ENCODE measurements around the gene MPDZ.

The MPDZ gene

DNA sequence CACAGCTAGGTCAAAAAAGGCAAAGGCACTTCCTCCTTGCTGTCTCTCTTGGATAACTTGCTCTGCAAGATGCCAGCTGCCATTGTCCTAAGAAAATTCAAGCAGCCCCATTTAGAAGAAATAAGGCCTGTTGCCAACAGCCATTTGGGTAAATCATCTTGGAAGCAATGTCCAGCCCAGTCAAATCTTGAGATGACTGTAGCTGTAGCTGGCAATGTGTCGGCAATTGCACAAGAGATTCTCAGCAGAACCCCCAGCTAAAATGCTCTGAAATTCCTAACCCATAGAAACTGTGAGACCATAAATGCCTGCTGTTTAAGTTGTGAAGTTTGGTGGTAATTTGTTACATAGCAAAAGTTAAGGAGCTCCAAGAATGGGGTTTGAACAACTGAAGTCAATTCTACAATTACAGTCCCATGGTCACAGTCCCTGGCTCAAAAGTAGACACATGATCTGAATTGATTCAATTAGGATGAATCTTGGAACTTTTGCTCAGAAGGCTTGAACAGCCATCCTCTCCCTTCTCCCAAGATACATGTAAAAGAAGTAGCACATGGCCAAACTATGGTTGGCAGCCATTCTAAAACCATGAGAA is 151.1 kb downstream of the MPDZ start:
- DNase-seq: no peak

DNA sequence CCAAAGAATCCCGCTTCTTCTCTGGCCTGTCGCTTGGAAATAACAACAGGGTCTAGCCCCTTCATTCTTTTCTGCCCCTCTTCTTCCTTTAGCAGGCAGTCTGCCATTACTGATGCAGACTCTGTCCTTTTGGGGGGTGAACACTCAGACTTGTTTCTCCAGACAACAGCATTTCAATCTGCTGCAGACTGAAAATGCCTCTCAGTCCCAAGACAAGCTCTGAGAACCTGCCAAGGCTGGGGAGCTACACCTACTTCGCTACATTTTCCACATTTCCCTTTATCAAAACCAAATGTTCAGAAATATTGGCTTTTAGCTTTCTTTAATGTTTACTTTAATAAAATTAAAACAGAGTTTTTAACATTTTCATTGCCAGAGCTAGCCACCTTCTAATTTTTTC is 152.4 kb downstream of the MPDZ start:
- no peak for DNase-seq

DNA sequence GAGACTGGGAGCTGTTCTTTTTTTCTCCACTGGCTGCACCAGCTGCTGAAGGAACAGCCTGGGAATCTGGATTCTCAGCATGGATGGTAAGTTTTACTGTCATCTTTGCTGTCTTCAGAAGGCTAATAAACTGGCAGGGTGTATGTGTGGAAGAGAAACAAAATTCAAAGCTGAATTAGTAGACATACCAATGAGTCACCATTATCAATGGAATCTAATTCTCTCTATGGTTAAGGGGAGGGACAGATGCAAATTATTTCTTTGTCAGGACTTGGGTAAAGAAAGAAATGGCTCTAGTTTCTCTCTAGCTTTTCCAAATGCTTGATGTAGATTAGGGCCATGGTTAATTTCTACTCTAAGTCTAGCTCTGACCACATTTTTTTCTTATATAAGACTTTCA is 154.2 kb downstream of the MPDZ start:
- no peak for DNase-seq

DNA sequence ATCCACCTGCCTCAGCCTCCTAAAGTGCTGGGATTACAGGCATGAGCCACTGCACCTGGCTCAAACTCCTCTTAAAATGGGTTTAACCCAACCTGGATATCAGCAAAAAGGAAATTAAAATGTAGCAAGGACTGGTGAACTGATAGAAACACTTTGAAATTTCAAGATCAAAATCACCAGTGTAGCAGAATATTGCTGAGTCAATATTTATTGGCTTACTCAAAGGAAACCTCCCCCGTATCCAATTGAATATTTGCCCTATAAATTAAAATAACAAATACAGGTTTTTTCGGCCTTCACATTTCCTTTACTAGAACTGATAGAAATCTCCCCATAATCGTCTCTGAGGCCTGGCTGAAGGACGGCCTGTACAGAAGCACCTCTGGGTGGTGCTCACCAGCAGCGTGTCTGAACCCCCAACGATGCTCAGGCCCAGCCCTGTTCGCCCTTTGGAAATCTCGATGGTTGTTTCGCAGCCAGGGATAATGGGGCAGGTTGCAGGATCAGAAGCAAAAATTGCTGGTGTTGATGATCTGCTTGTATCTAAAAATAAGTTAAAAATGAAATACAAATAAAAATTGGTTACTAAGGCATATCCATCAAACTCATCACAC is 156.6 kb downstream of the MPDZ start:
- no peak for DNase-seq

DNA sequence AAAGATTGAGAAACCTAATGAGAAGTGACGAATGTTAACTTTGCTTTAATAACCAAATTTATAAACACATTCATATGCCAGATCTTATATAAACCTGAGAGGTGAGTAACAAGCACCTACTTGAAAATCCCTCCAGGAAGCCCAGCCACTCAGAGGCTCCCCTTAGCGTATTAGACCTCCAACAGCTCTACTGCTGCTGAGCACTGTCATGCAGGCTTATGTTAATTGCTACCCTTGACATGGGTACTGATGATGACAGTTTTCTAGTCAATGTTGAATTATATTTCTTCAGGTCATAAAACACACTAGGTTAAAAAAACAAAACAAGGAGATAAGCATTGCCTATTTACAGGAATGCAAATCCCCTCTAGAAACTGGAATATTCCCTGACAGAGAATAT is 161.2 kb downstream of the MPDZ start:
- DNase-seq: no peak

DNA sequence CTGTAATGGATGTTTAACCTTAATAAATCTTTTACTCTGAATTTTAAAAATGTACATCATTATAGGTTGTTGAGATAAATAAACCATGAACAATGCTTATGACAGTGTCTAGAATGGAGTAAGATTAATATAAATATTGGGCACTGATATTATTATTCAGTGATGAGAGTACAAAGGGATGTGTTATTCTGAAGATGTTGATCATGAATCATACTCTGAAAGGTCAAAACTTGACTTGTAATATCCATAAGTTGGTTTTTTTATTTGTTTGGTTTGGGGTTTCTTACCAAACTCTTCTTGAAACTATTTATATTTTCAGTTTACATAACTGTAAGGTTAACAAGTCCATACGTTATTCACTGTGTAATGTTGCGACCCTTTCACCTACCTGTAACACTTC is 163.2 kb downstream of the MPDZ start:
- no peak for DNase-seq

DNA sequence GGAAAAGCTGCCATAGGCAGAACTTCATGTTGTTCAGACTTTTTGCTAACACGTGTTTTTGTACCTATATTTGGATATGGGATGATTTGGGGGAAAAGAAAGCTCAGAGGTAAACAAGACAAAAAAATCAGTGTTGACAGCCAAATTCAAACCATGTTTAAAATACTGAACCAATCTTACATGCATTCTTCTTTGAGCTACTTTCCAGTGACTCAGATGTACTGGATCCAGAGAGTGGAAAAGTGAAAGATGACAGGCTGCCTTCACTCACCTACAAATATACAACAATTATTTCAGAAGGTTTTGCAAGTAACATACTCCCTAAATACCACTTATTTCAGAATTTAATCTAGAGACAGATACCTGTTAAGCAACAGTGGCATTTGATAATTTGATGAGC is 165.7 kb downstream of the MPDZ start:
- DNase-seq: no peak

DNA sequence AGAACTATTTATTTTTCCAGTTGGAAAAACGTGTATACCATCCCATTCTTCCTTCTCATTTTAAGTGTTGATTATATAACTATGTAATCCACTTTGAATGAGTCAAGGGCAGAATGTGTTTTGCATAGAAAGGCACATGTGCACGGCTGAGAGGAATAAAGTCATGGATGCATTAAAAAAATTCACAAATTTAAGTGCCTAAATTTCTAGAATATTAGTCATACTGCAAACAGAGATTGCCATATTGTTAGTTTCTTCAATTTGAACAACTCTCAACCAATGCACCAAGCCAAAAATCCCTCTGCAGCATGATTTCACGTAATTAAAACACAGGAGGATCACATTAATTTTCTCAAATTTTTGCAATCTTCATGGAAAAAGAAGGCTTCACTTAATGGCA is 166.3 kb downstream of the MPDZ start:
- no peak for DNase-seq

DNA sequence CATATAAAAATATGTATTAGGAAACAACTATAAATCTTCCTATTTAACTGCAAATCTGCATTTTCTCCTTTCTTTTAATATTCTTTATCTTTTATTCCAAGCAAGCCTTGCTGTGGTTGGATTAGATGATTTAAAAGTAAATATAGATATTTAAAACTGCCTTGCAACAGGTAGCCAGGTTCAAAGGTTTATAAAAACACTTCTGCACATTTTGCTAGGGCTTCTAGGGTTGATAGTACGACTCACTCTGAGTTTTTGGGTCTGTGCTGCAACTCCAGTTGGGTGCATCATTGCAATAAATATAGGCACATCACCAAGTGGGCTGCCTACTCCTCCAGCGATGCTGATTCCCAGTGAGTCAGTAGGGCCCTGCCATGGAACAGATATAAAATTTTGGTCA is 167.7 kb downstream of the MPDZ start:
- DNase-seq: no peak

DNA sequence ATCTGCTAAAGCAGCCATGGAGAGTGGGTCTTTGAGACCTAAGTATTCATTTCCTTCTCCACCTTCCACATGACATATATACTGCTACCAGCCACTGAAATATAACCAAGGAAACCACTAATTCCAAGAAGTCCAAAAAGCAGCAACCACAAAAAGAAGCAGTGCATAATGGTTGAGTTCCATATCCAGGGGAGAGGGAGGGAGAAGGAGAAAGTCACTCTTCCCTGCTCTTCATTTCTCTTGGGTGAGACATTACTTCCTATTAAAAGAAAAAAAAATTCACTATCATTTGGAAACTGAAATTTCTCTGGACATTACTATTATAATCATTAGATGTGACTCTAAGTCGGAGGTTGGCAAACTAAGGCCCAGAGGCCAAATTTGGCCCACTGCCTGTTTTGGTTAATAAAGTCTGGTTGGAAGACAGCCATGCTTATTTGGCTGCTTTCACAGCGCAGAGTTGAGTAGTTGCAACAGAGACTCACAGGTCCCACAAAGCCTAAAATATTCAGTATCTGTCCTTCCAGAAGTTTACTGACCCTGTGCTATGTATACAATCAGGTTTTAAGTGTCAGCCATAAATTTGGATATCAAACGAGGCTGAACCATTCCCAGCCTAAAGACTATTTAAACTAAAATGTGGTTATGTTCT is 168.6 kb downstream of the MPDZ start:
- DNase-seq: no peak

DNA sequence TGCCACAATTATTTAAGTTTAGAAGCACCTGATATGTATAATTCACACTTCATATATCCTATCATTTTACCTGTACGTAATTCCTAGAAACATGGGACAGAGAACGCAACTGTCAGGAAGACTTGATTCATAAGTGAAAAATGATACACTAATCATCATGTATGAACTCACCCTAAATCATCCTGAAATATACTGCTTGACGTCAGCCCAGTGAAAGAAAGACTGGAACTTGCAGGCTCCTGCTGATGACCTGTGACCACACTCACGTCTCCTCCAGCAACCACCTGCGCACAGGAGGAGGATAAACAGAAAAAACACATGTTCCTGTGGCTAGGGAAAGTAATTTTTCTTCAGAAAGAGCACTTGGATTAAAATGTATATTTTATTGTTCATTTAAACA is 169.7 kb downstream of the MPDZ start:
- DNase-seq: no peak

DNA sequence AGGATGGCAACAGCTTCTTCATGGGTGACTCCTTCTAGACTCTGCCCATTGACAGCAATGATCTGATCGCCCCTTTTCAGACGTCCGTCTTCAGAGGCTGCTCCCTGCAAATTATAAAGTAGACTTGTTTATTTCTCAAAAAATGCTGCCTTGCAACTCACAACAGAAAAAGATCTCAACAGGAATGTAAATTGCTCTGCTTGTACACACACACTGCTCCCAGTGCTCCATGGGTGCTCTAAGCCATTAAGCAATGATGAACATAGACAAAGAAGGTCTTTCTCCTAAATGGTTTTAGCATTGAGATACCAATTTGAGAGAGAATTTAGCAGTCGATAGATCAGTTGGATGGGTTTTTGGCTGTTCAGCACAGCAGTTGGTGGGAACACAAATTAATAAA is 172.5 kb downstream of the MPDZ start:
- no peak for DNase-seq

DNA sequence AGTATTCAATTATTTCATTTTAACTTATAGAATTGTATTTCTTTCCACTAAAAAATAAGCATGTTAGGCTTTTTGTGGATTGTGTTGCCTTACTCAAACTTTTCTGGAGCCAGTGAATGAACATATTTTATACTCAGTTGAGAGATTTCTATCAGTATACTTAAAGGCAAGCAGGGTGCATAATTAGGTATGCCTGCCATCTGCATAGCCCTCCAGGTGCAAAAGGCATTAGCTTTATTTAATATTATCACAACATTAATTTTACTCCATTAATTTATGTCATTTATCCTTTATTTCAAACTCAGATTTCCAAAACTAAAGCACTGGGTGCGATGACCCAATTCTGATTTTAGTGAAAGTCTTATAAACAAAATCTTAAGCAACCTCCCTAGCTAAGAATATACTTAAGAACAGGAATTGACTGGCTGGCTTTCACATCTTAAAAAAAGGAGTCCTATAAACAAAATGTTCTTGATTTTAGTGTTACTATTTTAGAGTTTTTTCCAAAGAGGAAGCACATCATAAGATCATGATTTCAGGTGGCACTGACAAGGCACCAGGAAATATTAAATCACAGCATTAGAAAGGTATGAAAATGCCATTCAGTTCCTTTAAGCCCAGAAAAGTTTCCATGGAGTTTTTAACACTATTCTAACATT is 178.4 kb downstream of the MPDZ start:
- DNase-seq: no peak

DNA sequence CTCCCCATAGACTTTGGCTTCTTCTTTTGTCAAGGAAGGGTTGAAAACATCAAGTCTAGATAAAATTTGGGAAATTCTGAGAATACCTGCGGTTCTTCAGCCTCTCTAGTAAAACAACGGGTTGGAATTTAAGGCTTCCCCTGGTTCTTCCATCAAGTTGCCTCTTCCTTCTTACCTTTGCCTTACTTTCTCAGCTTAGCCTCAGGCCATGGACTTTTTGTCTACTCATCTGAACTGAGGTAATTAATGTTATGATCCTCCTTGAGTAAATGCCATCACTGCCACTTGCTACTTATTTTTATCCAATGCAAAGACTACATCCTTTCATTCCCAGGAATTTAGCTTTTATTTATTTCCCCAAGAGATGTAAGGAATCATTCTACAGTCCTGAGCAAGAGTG is 184.4 kb downstream of the MPDZ start:
- DNase-seq: no peak

DNA sequence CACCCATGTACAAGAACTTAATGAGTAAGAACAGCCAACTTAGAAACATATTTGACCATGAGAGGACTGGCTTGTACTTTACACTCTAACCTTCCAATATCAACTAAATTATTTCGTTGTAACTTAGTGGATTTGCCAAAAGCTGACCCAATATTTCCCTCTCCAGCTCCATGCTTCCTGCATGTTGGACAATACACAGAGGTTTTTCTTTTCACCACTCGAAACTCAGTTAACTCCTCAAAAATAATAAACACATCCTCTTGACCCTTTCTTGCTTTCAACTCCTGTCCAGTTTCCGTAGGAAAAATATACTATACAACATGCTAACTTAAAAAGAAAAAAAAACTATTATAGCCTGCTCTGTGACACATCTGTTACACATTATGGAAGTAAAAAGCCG is 188.9 kb downstream of the MPDZ start:
- no peak for DNase-seq

DNA sequence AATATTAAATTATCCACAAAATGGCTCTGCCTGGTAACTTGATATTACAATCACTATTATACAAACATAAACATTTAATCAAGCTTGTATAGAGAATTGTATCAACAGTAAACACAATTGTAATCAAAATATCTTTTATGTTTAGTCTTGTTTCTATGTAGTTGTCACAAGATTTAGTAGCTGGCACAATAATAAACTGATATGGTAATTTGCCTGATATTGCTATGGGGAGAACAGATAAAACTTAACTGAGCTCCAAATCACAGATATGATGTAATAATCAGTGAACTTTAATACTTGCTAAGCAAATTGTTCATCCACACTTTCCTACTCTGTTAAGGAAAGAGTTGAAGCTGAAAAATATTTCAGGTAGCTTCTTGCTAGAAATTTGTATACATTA is 189.8 kb downstream of the MPDZ start:
- DNase-seq: no peak

DNA sequence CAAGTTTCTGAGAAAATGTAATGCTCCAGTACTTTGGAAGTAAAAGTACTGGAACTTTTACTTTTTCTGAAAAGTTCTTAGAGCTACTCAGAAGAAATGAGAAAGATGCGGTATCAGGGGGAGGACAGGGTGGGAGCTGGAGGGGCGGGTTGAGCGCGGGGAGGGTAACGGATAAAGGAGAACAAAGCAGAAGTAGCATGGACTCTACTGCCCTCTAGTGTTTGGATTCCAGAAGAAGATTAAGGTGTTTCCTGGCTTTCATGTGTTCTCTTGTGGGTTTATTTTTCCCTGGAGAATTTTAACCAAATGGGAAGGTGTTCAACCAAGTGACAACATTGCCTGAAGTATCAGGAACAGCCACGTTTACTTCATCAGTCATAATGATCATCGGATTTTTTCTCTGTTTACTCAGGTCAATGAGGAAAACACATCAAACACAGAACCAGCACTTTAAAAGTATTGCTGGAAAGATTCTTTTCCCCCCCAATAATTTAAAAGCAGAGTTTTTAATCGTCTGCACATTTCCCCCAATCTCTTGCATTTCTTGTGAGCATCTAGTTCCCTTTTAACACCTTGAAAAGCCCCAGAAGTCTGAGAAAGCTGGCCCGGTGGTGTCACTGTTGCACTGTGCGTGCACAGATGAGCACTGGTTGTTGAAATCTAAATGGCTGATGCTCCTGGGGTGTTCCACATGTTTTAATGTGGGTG is 190.6 kb downstream of the MPDZ start:
- no peak for DNase-seq

DNA sequence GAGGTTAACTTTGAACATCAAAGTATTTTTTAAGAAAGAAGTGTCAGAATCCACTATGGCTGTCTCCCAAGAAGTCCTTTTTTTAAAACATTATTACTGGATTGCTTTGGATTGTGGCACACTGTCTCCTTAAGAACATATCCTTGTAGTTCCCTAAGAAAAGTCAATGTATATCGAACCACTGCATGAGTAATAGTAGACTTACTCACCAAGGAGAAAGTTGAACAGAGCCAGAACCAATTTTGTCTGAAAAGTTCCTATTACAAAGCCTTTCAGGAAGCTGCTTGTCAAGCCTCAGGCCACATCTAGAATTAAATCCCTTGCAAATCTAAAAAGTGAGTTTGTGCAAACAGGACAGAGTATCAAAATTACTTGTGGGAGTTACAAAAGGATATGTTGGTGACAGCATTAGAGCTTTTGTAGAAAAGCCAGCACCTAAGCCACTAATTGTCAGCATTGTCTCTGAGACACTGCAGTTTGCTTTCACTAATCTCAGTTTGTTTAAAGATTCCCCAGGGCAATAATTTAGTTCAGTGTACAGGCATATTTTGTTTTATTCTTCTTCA is 195.4 kb downstream of the MPDZ start:
- DNase-seq: no peak

DNA sequence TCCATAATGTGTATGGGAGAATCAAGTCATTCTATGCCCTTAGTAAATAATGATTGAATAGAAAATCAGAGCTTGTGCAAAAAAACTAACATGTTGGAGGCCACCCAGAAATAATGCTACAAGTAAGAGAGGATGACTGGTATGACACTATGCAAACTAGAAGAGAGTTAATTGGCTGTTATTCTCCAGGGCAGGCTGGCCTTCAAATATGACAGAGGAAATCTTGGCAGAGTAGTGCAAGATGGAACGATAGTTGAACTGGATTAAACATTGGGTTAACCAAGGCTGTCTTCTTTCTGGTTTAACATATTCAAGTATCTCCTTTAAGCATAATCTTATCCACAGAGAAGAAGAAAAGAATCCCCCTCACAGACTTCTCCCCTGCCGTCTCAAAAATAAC is 196.1 kb downstream of the MPDZ start:
- DNase-seq: no peak

DNA sequence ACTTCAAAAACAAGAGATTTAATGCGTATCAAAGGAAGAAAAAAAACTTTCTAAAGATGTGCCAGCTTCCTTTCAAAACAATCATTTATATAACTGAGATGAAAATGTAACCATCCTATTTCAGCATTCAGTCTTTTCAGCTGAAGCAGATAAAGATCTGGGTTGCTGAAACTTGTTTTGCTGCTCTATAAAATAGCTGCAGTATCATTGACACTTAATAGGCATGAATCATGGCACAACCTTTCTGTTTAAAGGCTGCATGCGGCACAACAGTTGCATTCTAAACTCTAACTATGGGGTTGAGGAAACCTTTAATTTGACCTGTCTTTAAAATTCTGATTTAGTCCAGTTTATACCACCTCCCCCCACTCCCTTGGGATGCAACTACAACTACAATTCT is 196.7 kb downstream of the MPDZ start:
- no peak for DNase-seq

DNA sequence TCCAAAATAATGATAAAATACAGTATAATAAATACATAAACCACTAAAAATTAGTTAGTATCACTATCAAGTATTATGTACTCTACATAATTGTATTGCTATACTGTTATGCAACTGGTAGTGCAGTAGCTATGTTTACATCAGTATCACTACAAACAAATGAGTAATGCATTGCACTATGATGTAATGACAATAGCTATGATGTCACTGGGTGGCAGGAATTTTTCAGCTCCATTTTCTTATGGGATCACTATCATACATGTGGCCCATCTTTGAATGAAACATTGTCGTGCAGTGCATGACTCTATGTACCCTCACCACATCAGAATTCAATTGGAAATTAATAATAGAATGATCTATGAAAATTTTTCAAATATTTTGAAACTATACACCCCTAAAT is 201.3 kb downstream of the MPDZ start:
- no peak for DNase-seq

DNA sequence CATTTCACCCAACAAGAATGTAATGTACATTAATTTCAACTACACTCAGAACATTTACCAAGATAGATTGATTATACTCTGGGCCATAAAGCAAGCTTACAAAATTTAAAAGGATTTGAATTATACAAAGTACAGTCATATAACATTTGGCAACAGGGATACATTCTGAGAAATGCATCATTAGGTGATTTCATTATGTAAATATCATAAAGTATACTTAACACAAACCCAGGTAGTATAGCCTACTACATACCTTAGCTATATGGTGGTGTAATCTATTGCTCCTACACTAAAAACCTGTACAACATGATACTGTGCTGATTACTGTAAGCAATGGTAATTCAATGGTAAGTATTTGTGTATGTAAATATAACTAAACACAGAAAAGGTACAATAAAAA is 202.9 kb downstream of the MPDZ start:
- DNase-seq: no peak

DNA sequence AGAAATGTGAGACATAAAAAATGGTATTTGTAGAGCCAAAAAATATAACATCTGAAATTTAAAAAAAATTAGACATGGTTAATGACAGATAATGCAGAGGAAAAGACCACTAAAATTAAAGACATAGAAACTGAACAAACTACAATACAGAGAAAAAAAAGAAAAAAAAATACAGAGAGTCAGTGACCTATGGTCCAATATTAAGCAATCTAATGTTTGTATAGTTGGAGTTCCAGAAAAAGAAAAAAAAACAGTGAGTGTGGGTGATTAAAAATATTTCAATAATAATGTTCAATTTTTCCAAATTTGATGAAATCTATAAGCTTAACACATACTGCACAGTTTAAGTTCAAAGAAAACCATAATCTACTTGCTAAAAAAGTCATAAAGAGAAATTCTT is 207.6 kb downstream of the MPDZ start:
- DNase-seq: no peak
